Stomach smooth muscle (tissue), 2 donors: Measurements from ENCODE around the gene PTPRQ.
"Not testable (repeated sequence)": the region's sequence is repeated elsewhere in the genome, so short reads cannot be mapped to it uniquely, and the experiment has no call there.

ENCODE experiments used
- H3K27ac ChIP-seq: one replicate; pipeline ENCODE4 v1.7.0; 2013; ENCODE audit warnings: mild to moderate bottlenecking, low read length, inconsistent platforms
- H3K27me3 ChIP-seq, 2 donors: one replicate each; pipeline ENCODE4 v1.7.0; 2013; ENCODE audit warnings: low read length in 2 of 2; ENCODE audit not compliant: insufficient read depth in 2 of 2, control insufficient read depth in 1 of 2
- H3K36me3 ChIP-seq, 2 donors: one replicate each; pipeline ENCODE4 v1.7.0; 2013; ENCODE audit warnings: low read length in 2 of 2; ENCODE audit not compliant: control insufficient read depth in 2 of 2, insufficient read depth in 2 of 2
- H3K4me1 ChIP-seq: one replicate; pipeline ENCODE4 v1.7.0; 2013; ENCODE audit warnings: low read length; ENCODE audit not compliant: control insufficient read depth, insufficient read depth
- H3K4me3 ChIP-seq, 2 donors: one replicate each; pipeline ENCODE4 v1.7.0; 2013; ENCODE audit warnings: low read length in 2 of 2
- H3K9ac ChIP-seq, 2 donors: one replicate each; pipeline ENCODE4 v1.7.0; 2013; ENCODE audit warnings: low read length in 2 of 2, mild to moderate bottlenecking in 1 of 2
- H3K9me3 ChIP-seq, 2 donors: one replicate each; pipeline ENCODE4 v1.7.0; 2013; ENCODE audit warnings: low read length in 2 of 2; ENCODE audit not compliant: control insufficient read depth in 2 of 2
- donor health status: healthy.
- donor health status: Pancreatic carcinoma.

PTPRQ gene

GRCh38 chr12:80472911-80473500, 29.0 kb downstream of the PTPRQ start:
- Histone ChIP-seq H3K27me3 (no peaks in the 10 kb centered on the region), H3K27ac (no peak overlapping the region), H3K4me1 (no peaks in the 10 kb centered on the region), H3K9me3 (no peaks in the 10 kb centered on the region), H3K4me3 (no peak overlapping the region), H3K36me3 (no peaks in the 10 kb centered on the region), H3K9ac (no peak overlapping the region)

- not testable (repeated sequence) for H3K4me3 ChIP-seq, H3K4me1 ChIP-seq, H3K9me3 ChIP-seq, H3K27me3 ChIP-seq, H3K36me3 ChIP-seq, H3K9ac ChIP-seq, H3K27ac ChIP-seq
Measured at GRCh38 chr12:80477521-80478145, 33.6 kb downstream of the PTPRQ start.

GRCh38 chr12:80484746-80485145, 40.7 kb downstream of the PTPRQ start:
- H3K4me3 ChIP-seq = no peak overlapping the region

GRCh38 chr12:80485222-80485987, 41.4 kb downstream of the PTPRQ start:
- Histone ChIP-seq H3K27ac (no peak overlapping the region), H3K27me3 (no peaks in the 10 kb centered on the region), H3K36me3 (no peaks in the 10 kb centered on the region), H3K4me3 (no peak overlapping the region), H3K9ac (no peak overlapping the region), H3K9me3 (peaks cover 0 to 2% of the 10 kb centered on the region in 2 donors), H3K4me1 (no peaks in the 10 kb centered on the region)

More at GRCh38 chr12:80484746-80485145, 40.7 kb downstream of the PTPRQ start:
- Histone ChIP-seq H3K36me3 (no peaks in the 10 kb centered on the region), H3K4me1 (no peaks in the 10 kb centered on the region), H3K27me3 (no peaks in the 10 kb centered on the region), H3K9me3 (peaks cover 0 to 2% of the 10 kb centered on the region in 2 donors), H3K27ac (no peak overlapping the region), H3K9ac (no peak overlapping the region)

GRCh38 chr12:80490329-80490728, 46.3 kb downstream of the PTPRQ start:
- Histone ChIP-seq H3K9ac (no peak overlapping the region), H3K36me3 (no peaks in the 10 kb centered on the region), H3K27me3 (no peaks in the 10 kb centered on the region), H3K9me3 (peaks cover 0 to 2% of the 10 kb centered on the region in 2 donors), H3K27ac (no peak overlapping the region), H3K4me3 (no peak overlapping the region), H3K4me1 (no peaks in the 10 kb centered on the region)

GRCh38 chr12:80491166-80491565, 47.1 kb downstream of the PTPRQ start:
- Histone ChIP-seq H3K4me1 (no peaks in the 10 kb centered on the region), H3K36me3 (no peaks in the 10 kb centered on the region), H3K27me3 (no peaks in the 10 kb centered on the region), H3K9ac (no peak overlapping the region), H3K27ac (no peak overlapping the region), H3K9me3 (peaks cover 0 to 2% of the 10 kb centered on the region in 2 donors), H3K4me3 (no peak overlapping the region)

- no peak overlapping the region for H3K27ac ChIP-seq
- H3K36me3 ChIP-seq = no peaks in the 10 kb centered on the region
- no peaks in the 10 kb centered on the region for H3K27me3 ChIP-seq
- H3K4me3 ChIP-seq = no peak overlapping the region
- H3K4me1 ChIP-seq = no peaks in the 10 kb centered on the region
- no peak overlapping the region for H3K9ac ChIP-seq
- no peaks in the 10 kb centered on the region for H3K9me3 ChIP-seq
Measured at GRCh38 chr12:80493466-80493865, 49.4 kb downstream of the PTPRQ start.

GRCh38 chr12:80494836-80495235, 50.8 kb downstream of the PTPRQ start:
- H3K27me3 ChIP-seq = no peaks in the 10 kb centered on the region
- no peak overlapping the region for H3K4me3 ChIP-seq
- no peaks in the 10 kb centered on the region for H3K36me3 ChIP-seq
- H3K9ac ChIP-seq = no peak overlapping the region
- no peaks in the 10 kb centered on the region for H3K4me1 ChIP-seq
- no peaks in the 10 kb centered on the region for H3K9me3 ChIP-seq
- H3K27ac ChIP-seq = no peak overlapping the region

- Histone ChIP-seq H3K27ac (no peak overlapping the region), H3K27me3 (no peaks in the 10 kb centered on the region), H3K9ac (no peak overlapping the region), H3K4me3 (no peak overlapping the region), H3K9me3 (no peaks in the 10 kb centered on the region), H3K4me1 (no peaks in the 10 kb centered on the region), H3K36me3 (no peaks in the 10 kb centered on the region)
Measured at GRCh38 chr12:80498059-80498728, 54.2 kb downstream of the PTPRQ start.

GRCh38 chr12:80504389-80505163, 60.5 kb downstream of the PTPRQ start:
- no peaks in the 10 kb centered on the region for H3K27me3 ChIP-seq
- H3K9ac ChIP-seq = no peak overlapping the region
- H3K4me3 ChIP-seq = no peak overlapping the region
- no peaks in the 10 kb centered on the region for H3K36me3 ChIP-seq
- H3K27ac ChIP-seq = no peak overlapping the region
- no peaks in the 10 kb centered on the region for H3K9me3 ChIP-seq
- H3K4me1 ChIP-seq = no peaks in the 10 kb centered on the region
